ENCODE data around the gene UBASH3A.

The UBASH3A gene

GRCh38 chr21:42478504-42478903 lies 74.8 kb downstream of the UBASH3A start:
- DNase-seq (ENCODE audit: extremely low read depth in 1 of 2, low read depth in 1 of 2), result no peak

DNA sequence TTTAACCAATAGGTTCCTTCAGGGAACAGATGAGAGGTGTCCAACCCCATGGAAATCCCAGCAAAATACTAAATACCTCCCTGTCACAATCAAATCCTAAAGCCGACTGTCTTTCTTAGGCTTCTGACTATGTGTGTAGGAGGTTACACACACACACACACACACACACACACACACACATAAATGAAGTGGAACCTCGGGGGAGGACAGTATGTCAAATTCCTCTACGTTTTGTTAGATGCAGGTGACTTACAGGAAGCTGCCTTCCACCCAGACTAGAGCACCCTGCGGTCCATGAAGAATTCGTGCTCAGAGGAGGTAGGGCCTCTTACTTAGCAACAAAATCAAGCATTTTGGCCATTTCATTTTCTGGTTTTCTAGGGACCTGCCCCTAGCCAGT lies 75.9 kb downstream of the UBASH3A start:
- no peak for DNase-seq (ENCODE audit: extremely low read depth in 1 of 2, low read depth in 1 of 2)

GRCh38 chr21:42480736-42481135 lies 77.0 kb downstream of the UBASH3A start:
- no peak for DNase-seq (ENCODE audit: extremely low read depth in 1 of 2, low read depth in 1 of 2)

DNA sequence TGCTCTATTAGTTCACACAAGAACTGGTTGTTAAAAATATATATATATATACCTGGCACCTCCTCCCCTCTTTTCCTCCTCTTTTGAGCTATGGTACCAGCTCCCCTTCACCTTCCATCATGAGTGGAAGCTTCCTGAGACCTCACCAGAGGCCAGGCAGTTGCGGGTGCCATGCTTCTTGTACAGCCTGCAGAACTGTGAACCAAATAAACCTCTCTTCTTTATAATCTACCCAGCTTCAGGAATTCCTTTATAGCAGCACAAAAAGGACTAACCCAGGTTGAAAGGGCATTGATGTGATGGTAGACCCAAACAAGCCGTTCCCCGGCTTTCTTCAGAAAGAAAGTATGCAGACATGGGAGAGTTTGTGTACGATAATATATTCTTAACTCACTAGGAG lies 77.5 kb downstream of the UBASH3A start:
- no peak for DNase-seq (ENCODE audit: extremely low read depth in 1 of 2, low read depth in 1 of 2)

- DNase-seq (ENCODE audit: extremely low read depth in 1 of 2, low read depth in 1 of 2), result no peak
Measured at GRCh38 chr21:42484966-42485365, 81.3 kb downstream of the UBASH3A start.

DNA sequence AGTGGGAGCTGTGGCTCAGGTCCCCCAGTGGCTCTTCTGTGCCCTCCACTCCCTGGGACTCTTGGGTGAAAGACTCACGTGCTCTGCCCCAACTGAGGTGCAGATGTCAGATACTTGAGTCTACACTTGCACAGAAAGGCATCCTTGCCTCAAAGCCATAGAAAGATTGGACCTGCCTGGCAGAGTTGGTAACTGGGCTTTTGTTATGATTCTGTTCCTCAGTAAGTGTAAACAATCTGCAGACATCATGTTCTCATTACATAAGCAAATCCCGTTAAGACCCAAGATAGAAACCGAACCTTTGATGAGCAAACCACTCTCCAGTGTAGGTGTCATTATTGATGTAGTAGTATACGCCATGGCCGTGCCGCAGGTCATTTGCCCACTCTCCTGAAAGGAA lies 82.4 kb downstream of the UBASH3A start:
- DNase-seq (ENCODE audit: extremely low read depth in 1 of 2, low read depth in 1 of 2), result no peak

- DNase-seq (ENCODE audit: extremely low read depth in 1 of 2, low read depth in 1 of 2), result no peak
Measured at GRCh38 chr21:42486531-42486930, 82.8 kb downstream of the UBASH3A start.

DNA sequence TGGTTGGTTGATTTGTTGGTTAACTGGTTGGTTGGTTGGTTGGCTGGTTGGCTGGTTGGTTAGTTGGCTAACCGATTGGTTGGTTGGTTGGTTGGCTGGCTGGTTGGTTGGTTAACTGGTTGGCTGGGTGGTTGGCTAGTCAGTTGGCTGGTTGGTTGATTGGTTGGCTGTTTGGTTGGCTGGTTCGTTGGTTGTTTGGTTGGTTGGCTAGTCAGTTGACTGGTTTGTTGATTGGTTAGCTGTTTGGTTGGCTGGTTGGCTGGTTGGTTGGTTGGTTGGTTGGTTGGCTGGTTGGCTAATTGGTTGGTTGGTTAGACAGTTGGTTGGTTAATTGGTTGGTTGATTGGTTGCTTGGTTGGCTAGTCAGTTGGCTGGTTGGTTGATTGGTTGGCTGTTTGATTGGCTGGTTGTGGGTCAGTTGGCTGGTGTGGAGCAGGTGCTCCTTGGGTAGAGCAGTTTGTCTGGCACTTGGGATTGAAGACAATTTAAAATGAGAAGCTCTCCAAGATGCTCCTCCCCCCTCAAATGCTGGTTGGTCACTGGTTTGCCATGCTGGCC lies 85.4 kb downstream of the UBASH3A start:
- no peak for DNase-seq (ENCODE audit: extremely low read depth in 1 of 2, low read depth in 1 of 2)

- no peak for DNase-seq (ENCODE audit: extremely low read depth in 1 of 2, low read depth in 1 of 2)
Measured at GRCh38 chr21:42489991-42490390, 86.3 kb downstream of the UBASH3A start.

- no peak for DNase-seq (ENCODE audit: extremely low read depth in 1 of 2, low read depth in 1 of 2)
Measured at GRCh38 chr21:42490720-42491119, 87.0 kb downstream of the UBASH3A start.

- DNase-seq (ENCODE audit: extremely low read depth in 1 of 2, low read depth in 1 of 2), result no peak
Measured at GRCh38 chr21:42491328-42491727, 87.6 kb downstream of the UBASH3A start.

DNA sequence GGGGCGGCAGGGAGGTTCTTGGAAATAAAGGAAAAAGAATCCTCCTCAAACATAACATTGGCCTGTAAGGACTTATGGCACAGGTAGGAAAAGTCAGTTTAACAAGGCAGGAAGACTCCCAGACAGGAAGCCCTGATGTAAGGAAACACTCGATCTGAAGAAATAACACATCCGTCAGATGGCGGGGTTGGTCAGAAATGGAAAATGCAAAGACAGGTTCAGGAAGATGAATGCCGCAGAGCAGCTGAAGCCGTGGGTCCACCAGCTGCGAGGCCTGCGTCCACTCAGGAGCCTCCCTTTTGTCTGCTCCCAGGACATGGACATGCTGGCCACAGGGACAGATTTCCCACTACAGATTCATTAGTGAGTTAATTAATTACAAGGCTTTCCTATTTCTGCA lies 88.5 kb downstream of the UBASH3A start:
- DNase-seq (ENCODE audit: extremely low read depth in 1 of 2, low read depth in 1 of 2), result no peak

DNA sequence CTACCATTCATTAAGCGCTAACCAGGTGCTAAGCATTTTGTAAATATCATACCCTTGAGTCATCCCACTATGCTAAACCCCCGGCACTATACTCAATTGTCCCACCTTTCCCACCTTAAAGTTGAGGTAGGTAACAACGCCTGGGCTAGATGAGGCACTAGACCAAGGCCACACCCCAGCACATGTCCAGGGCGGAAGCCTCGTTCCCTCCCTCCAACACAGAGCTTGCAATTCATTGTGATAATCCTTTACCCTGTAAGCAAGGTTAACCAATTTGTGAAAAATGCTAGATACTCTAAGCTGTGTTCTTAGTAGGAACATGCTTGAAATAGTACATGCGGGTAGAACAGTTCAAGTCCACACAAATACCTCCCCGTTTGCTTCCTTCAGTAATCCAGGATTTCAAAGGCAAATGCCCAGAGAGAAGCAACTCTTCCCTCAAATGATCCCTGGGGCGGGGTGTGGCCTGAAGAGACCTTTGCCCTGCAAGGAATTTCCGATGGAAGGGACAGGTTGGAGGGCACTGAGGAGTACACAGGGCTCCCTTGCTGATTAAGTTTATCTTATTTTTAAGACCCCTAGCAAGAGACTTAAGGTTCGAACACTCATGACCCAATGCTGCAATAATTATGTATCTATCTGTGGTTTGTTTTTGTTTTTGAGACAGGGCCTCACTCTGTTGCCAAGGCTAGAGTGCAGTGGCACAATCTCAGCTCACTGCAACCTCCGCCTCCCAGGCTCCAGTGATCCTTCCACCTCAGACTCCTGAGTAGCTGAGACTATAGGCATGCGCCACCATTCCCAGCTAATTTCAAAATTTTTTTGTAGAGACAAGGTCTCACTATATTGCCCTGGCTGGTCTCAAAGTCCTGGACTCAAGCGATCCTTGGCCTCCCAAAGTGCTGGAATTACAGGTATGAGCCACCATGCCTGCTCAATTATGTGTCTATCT lies 89.7 kb downstream of the UBASH3A start:
- no peak for DNase-seq (ENCODE audit: extremely low read depth in 1 of 2, low read depth in 1 of 2)

GRCh38 chr21:42495027-42495426 lies 91.3 kb downstream of the UBASH3A start:
- DNase-seq (ENCODE audit: extremely low read depth in 1 of 2, low read depth in 1 of 2), result no peak

GRCh38 chr21:42495765-42496119 lies 92.0 kb downstream of the UBASH3A start:
- no peak for DNase-seq (ENCODE audit: extremely low read depth in 1 of 2, low read depth in 1 of 2)

GRCh38 chr21:42496120-42496838 lies 92.6 kb downstream of the UBASH3A start, which contains the start of gene RSPH1:
Gene RSPH1, minus strand, starts transcription at chr21:42496224. Its CDS starts 38 bp downstream, at chr21:42496186.
- peak; percentile 99 for DNase-seq (ENCODE audit: extremely low read depth in 1 of 2, low read depth in 1 of 2)

GRCh38 chr21:42496839-42497202 lies 93.1 kb downstream of the UBASH3A start:
- no peak for DNase-seq (ENCODE audit: extremely low read depth in 1 of 2, low read depth in 1 of 2)

Data from stimulated activated CD8-positive, alpha-beta memory T cell treated with anti-CD3 and anti-CD28 coated beads, Interleukin-7, amount 100 ng/mL, for 48 hours (primary cell).